DND-41 (cell line): ENCODE results near the gene TSHZ2.

Experiments
- EZH2 ChIP-seq: IDR thresholded peaks from 3 replicates; pipeline ENCODE4 v1.6.1; 2012; ENCODE audit warnings: borderline replicate concordance, low read depth, mild to moderate bottlenecking, moderate library complexity, low read length, inconsistent platforms; ENCODE audit not compliant: severe bottlenecking
- TF ChIP-seq, protein P1 (sequence below): IDR thresholded peaks from 2 replicates; pipeline ENCODE4 v1.5.1; 2012; ENCODE audit warnings: borderline replicate concordance, low read length, moderate library complexity, mild to moderate bottlenecking; ENCODE audit not compliant: poor library complexity, severe bottlenecking; ENCODE audit errors: extremely low read depth

DNA sequence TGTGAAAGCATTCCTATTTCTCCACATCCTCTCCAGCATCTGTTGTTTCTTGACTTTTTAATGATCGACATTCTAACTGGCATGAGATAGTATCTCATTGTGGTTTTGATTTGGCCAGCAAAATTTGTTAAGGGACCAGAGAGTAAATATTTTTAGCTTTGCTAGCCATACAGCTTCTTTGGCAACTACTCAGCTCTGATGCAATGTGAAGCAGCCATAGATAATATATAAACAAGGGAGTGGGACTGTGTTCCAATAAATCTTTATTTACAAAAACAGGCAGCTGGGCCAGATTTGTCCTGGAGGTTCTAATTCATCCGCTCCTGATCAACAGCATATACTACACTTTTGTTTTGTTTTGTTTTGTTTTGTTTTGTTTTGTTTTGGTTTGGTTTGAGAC lies 418.6 kb downstream of the TSHZ2 start:
- TF ChIP-seq, protein P1, sequence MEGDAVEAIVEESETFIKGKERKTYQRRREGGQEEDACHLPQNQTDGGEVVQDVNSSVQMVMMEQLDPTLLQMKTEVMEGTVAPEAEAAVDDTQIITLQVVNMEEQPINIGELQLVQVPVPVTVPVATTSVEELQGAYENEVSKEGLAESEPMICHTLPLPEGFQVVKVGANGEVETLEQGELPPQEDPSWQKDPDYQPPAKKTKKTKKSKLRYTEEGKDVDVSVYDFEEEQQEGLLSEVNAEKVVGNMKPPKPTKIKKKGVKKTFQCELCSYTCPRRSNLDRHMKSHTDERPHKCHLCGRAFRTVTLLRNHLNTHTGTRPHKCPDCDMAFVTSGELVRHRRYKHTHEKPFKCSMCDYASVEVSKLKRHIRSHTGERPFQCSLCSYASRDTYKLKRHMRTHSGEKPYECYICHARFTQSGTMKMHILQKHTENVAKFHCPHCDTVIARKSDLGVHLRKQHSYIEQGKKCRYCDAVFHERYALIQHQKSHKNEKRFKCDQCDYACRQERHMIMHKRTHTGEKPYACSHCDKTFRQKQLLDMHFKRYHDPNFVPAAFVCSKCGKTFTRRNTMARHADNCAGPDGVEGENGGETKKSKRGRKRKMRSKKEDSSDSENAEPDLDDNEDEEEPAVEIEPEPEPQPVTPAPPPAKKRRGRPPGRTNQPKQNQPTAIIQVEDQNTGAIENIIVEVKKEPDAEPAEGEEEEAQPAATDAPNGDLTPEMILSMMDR = no peak
- TF ChIP-seq EZH2 = no peak
